ENCODE measurements around the gene MMP7.
"Not testable (repeated sequence)": the region's sequence is repeated elsewhere in the genome, so short reads cannot be mapped to it uniquely, and the experiment has no call there.

MMP7 gene

DNA sequence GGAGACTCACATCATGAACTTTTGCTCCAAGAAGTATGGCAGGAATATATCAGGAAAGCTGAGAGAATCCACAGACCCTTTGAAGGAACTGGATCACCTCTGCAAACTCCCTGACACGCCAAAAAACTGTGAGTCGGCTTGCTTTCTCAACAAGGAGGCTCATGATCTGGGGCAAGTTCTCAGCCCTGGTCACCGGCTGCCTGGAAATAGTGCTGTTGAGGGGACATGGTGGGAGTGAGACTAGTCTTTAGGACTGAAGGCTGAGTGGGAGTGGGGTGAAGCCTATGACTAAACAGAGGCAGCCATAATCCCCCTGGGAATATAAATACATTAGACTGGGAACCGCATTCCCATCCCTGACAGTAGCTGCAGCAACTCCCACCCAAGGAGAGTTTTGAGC is 8.4 kb upstream of the MMP7 start:
- no peak for DNase-seq

- DNase-seq, result no peak
Measured at GRCh38 chr11:102534261-102534872, 3.8 kb upstream of the MMP7 start.

GRCh38 chr11:102528618-102529017 is 1.9 kb downstream of the MMP7 start:
- no peak for DNase-seq

- no peak for DNase-seq
Measured at GRCh38 chr11:102527684-102528083, 2.9 kb downstream of the MMP7 start.

- DNase-seq, result no peak
Measured at GRCh38 chr11:102527041-102527440, 3.5 kb downstream of the MMP7 start.

DNA sequence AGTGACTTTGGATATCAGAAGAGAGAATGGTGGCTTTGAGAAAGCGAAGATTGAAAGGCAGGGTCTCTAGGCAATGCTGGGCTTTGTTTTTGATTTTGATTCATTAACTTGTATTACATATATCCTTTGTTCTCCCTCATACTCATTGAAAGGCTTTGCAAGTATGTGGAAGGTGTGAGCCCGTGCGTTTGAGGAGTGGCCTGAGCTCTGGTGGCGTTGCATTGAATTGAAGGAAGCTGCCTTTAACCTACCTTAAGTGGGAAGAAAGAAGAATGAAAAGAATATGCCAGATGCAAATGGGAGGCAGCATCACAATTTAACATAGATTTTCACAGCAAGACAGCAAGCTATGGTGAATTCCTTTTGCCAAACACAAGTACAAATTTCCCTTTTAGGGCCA is 6.7 kb downstream of the MMP7 start:
- DNase-seq, result no peak

GRCh38 chr11:102523189-102523570 is 7.4 kb downstream of the MMP7 start:
- no peak for DNase-seq

- DNase-seq, result no peak
Measured at GRCh38 chr11:102522312-102523188, 8.0 kb downstream of the MMP7 start.

GRCh38 chr11:102521121-102521520 is 9.4 kb downstream of the MMP7 start:
- DNase-seq, result no peak

DNA sequence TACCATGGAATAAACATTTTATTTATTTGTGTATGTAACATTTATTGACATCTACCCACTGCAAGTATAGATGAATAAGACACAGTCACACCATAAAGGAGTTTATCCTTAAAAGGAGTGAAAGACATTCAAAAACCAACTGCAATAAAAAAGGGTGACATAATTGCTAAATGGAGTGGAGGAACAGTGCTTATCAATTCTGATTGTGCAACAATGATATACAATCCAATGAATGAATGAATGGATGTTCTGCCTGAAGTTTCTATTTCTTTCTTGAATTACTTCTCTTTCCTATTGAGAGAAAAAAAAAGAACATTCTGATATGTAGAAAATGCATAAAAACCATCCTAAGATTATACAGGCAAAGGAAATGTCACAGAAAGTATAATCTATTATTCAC is 10.0 kb downstream of the MMP7 start:
- no peak for DNase-seq

- DNase-seq, result no peak
Measured at GRCh38 chr11:102518296-102519094, 12.1 kb downstream of the MMP7 start.

- DNase-seq, result no peak
Measured at GRCh38 chr11:102517670-102518069, 12.9 kb downstream of the MMP7 start.

GRCh38 chr11:102516179-102516578 is 14.4 kb downstream of the MMP7 start:
- DNase-seq, result no peak

DNA sequence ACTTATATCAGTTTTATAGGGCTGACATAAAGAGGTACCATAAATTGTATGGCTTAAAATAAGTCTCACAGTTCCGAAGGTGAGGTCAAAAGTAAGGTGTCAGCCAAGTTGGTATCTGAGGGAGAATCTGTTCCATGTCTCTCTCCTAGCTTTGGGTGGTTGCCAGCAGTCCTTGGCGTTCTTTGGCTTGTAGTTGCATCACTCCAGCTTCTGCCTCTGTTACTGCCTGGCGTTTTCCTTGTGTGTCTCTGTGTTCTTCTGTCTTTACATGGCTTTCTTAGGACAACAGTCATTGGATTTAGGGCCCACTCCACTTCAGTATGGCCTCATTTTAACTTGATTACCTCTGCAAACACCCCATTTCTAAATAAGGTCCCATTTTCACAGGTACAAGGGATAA is 16.7 kb downstream of the MMP7 start:
- DNase-seq, result no peak

DNA sequence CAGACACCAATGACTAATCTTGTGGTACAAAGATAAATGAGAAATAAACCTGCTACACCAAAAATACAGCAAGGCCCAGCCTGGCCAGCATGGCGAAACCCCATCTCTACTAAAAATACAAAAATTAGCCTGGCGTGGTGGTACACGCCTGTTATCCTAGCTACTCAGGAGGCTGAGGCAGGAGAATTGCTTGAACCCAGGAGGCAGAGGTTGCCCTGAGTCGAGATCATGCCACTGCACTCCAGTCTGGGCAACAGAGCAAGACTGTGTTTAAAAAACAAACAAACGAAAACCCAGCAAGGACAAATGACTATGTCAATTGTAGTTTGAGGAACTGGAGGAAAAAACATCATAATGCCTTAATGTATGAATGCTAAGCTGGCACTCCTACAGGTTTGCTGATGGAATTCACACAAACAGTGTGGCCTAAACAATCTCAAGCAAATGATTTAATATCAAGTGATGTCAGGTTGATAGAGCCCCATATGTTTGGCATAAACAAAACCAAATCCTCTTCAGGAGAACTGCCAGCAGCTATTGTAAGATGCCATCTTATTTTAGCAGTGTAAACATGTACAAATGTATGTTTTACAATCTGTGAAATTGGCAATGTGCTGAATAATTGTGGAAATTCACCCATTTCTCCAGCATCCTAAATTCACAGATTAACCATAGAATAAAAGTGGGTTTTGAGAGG is 20.0 kb downstream of the MMP7 start:
- DNase-seq, result no peak

GRCh38 chr11:102502831-102503230 is 27.7 kb downstream of the MMP7 start:
- not testable (repeated sequence) for DNase-seq

- no peak for DNase-seq
Measured at GRCh38 chr11:102500829-102501228, 29.7 kb downstream of the MMP7 start.

- no peak for DNase-seq
Measured at GRCh38 chr11:102499931-102500330, 30.6 kb downstream of the MMP7 start.

GRCh38 chr11:102499151-102499550 is 31.4 kb downstream of the MMP7 start:
- no peak for DNase-seq

GRCh38 chr11:102497061-102497460 is 33.5 kb downstream of the MMP7 start:
- DNase-seq, result no peak

- DNase-seq, result peak in 1 of 2 experiments; percentile 31
Measured at GRCh38 chr11:102495161-102496042, 35.1 kb downstream of the MMP7 start.

- DNase-seq, result no peak
Measured at GRCh38 chr11:102494216-102494615, 36.3 kb downstream of the MMP7 start.

All from stimulated activated CD4-positive, alpha-beta T cell treated with anti-CD3 and anti-CD28 coated beads, Interleukin-4, amount 100 ng/mL, for 4 hours (primary cell).